ENCODE results near the gene SH3PXD2B.
A peak's percentile ranks its signal among the peaks of the same experiment; 100 is the strongest.
"Not testable (repeated sequence)": the region's sequence is repeated elsewhere in the genome, so short reads cannot be mapped to it uniquely, and the experiment has no call there.

The SH3PXD2B gene

DNA sequence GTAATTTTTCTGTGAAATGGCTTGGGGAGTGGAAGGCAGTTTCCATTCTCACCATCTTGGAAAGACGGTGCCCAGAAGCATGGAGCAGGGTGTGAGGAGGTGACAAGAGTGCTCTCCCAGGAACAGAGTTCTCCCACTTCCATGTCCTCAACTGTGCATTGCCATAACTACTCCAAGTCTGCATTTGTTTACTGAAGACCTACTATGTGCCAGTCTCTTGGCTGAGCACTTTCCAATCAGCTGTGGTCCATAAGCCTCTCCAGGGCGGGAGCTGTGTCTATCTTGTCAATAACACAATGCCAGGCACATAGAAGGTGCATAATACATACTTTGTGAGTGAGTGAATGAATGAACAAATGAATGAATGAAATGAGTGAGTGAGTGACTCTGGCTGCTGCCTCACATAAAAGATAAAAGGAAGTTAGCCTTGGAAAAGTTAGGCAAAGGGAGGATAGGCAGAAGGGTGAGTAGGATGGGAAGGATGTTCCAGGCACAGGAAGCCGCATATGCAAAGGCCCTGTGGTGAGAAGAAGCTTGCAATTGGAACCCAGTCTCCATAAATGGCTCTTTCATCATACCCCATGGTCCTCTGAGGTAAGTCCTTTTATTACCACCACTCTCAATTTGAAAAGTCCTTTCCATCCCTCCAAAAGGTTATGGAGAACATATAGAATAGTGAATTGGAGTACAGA, 31.3 kb upstream of the SH3PXD2B start:
- no peak for DNase-seq (ENCODE audit: low read depth in 2 of 2)

DNA sequence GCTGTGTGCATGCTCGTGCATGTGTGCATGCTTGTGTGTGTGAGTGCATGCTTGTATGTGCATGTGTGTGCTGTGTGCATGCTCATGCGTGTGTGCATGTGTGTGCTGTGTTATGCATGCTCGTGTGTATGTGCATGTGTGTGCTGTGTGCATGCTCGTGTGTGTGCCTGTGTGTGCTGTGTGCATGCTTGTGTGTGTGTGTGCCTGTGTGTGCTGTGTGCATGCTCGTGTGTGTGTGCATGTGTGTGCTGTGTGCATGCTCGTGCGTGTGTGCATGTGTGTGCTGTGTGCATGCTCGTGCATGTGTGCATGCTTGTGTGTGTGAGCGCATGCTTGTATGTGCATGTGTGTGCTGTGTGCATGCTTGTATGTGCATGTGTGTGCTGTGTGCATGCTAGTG, 30.3 kb upstream of the SH3PXD2B start:
- no peak for DNase-seq (ENCODE audit: low read depth in 2 of 2)

- DNase-seq (ENCODE audit: low read depth in 2 of 2), result no peak
Measured at GRCh38 chr5:172482156-172483020, 28.1 kb upstream of the SH3PXD2B start.

GRCh38 chr5:172481011-172481800, 26.9 kb upstream of the SH3PXD2B start:
- DNase-seq (ENCODE audit: low read depth in 2 of 2), result no peak

GRCh38 chr5:172479784-172480115, 25.4 kb upstream of the SH3PXD2B start:
- no peak for DNase-seq (ENCODE audit: low read depth in 2 of 2)

- peak in 1 of 2 donors; percentile 6 for DNase-seq (ENCODE audit: low read depth in 2 of 2)
Measured at GRCh38 chr5:172479034-172479783, 24.9 kb upstream of the SH3PXD2B start.

GRCh38 chr5:172478695-172479033, 24.3 kb upstream of the SH3PXD2B start:
- not testable (repeated sequence) for DNase-seq (ENCODE audit: low read depth in 2 of 2)

- DNase-seq (ENCODE audit: low read depth in 2 of 2), result no peak
Measured at GRCh38 chr5:172478256-172478655, 23.9 kb upstream of the SH3PXD2B start.

GRCh38 chr5:172477466-172477865, 23.1 kb upstream of the SH3PXD2B start:
- DNase-seq (ENCODE audit: low read depth in 2 of 2), result no peak

DNA sequence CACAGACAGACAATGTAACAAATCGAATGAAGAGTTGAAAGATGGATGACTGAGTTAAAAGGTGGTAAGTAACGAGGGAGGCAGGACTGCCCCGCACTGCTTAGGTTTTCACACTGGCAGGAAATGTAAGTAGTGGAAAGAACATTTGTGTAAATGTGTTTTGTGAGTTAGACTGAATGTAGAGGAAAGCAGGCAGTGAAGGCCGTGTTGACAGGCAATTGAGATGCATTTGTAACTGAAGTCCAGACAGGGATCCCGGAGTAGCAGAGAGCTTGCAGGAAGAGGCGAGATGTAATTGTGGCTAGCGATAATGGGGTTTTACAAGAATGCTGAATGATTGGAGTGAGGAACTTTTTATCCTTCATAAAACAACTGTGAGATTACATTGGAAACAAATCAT, 20.0 kb upstream of the SH3PXD2B start:
- DNase-seq (ENCODE audit: low read depth in 2 of 2), result no peak

DNA sequence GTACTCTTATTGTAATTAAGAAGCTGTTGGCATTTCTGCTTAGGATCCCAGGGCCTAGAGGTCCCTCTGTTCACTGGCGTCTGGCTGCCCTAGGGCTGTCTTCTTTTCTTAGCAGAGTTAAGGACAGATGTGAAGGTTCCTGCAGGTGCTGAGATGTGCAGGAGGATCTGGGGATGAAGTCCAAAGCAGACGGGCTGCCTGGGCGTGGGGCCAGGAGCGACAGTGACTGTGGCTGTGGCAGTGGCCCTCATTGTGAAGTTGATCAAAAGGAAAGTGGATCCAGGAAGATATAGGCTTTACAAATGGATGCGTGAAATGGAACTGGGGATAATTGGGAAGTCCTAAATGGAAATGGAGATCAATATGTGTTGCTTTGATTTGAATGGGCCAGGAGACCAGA, 19.1 kb upstream of the SH3PXD2B start:
- DNase-seq (ENCODE audit: low read depth in 2 of 2), result no peak

GRCh38 chr5:172469697-172470096, 15.4 kb upstream of the SH3PXD2B start:
- no peak for DNase-seq (ENCODE audit: low read depth in 2 of 2)

GRCh38 chr5:172466062-172466461, 11.7 kb upstream of the SH3PXD2B start:
- no peak for DNase-seq (ENCODE audit: low read depth in 2 of 2)

- no peak for DNase-seq (ENCODE audit: low read depth in 2 of 2)
Measured at GRCh38 chr5:172463031-172463430, 8.7 kb upstream of the SH3PXD2B start.

GRCh38 chr5:172459783-172460165, 5.4 kb upstream of the SH3PXD2B start:
- no peak for DNase-seq (ENCODE audit: low read depth in 2 of 2)

DNA sequence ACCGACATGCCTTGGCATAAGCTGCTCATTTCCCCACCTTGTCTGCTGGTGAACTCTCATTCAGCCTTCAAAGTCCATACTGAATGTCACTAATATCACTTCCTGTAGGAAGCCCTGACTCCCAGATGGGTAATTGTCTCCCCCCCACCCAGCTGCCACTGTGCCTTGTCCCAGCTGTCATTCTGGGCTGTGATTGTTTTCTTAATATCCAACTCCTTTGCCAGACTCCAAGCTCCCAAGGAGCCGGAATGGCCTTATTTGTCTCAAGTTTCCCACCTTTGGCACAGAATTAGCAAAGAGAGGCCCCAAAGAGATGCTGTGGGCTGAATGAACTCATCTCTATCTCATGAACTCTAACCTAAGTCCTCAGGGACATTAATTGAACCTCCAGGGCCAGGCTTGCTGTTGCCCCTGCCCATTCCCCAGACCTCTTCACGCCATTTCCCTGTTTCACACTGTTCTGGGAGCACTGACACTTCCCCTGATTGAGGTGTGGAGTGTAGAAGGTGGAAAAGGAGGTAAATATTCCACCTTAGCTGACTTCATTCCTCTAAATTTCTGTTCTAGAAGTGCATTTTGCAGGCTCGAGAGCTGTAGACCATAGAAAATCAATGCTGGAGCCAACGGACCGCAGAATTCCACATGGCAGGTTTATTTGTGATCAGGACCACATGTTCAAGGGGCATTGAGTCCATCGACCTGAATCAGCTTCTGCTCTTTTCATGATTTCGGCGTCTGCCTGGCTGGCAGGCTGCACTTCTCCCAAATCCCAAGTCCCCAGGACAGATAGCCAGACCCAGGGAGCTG, 4.9 kb upstream of the SH3PXD2B start:
- DNase-seq (ENCODE audit: low read depth in 2 of 2), result no peak

GRCh38 chr5:172456076-172456722, 1.9 kb upstream of the SH3PXD2B start:
- DNase-seq (ENCODE audit: low read depth in 2 of 2), result no peak

- no peak for DNase-seq (ENCODE audit: low read depth in 2 of 2)
Measured at GRCh38 chr5:172455511-172456061, 1.3 kb upstream of the SH3PXD2B start.

DNA sequence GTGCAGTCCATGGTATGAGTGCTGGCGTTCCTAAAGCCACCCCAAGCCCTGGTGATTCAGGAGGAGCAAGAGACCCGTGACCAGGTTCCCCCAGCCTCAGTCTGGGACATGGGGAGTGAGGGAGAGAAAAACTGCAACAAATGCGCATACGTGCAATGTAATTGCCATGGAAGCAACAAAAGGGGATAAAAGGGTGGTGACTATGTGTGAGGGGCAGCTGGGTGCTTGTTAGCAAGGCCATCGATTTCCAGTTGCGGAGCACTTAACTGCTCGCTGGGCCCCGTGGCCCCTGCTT, 709 bp upstream of the SH3PXD2B start:
- DNase-seq (ENCODE audit: low read depth in 2 of 2), result no peak

GRCh38 chr5:172453986-172454357, 353 bp downstream of the SH3PXD2B start:
- no peak for DNase-seq (ENCODE audit: low read depth in 2 of 2)

Measured in stimulated activated CD4-positive, alpha-beta T cell treated with anti-CD3 and anti-CD28 coated beads, Interleukin-1b, Interleukin-23, amount 100 ng/mL, for 1 hour (primary cell).